Right lung (tissue), 10 donors: ENCODE measurements around the gene RAB3C. TPM values are rescaled to one million over a fixed set of nuclear protein-coding genes. Genes with fewer than 3 reads are reported as not detected.
A peak's percentile ranks its signal among the peaks of the same experiment; 100 is the strongest.
"Not testable (repeated sequence)": the region's sequence is repeated elsewhere in the genome, so short reads cannot be mapped to it uniquely, and the experiment has no call there.

ENCODE experiments used
- DNase-seq, 2 donors: peaks; one replicate each; pipeline ENCODE4 v3.0.0-alpha.2; 2013
- long read RNA-seq, 8 donors: transcript quantifications; one replicate each; lab custom pipeline, GENCODE V29; 2026
- polyA plus RNA-seq, 5 donors: library from polyadenylated mRNA; unstranded; fragments of 120-200 nt; gene quantifications; one replicate each; pipeline versions ENCODE4 v1.2.1 to v1.2.3, GENCODE V29; 2013; ENCODE audit warnings: inconsistent platforms in 1 of 5, low replicate concordance in 1 of 5; ENCODE audit not compliant: insufficient read length in 5 of 5, insufficient read depth in 1 of 5

Gene RAB3C
- polyA plus RNA-seq = 1 to 10 TPM in 4 of 5 donors, under 1 TPM in 1; 0.68 to 2.8 (median 1.3) TPM
- long read RNA-seq, donor 1 = 0 reads
- long read RNA-seq, donor 2, full-length matches to known transcripts = 1 of 1 reads
- long read RNA-seq, donor 2, partial matches to known transcripts = 0 of 1 reads
- long read RNA-seq, donor 2, other reads (novel, unspliced or antisense) = 0 of 1 reads
- long read RNA-seq, donor 3 = 0 reads
- long read RNA-seq, donor 4 = 0 reads
- long read RNA-seq, donor 5, full-length matches to known transcripts = 2 of 2 reads
- long read RNA-seq, donor 5, partial matches to known transcripts = 0 of 2 reads
- long read RNA-seq, donor 5, other reads (novel, unspliced or antisense) = 0 of 2 reads
- long read RNA-seq, donor 6, partial matches to known transcripts = 0 of 1 reads
- long read RNA-seq, donor 6, other reads (novel, unspliced or antisense) = 0 of 1 reads
- long read RNA-seq, donor 7 = 0 reads
- long read RNA-seq, donor 8 = 0 reads

DNA sequence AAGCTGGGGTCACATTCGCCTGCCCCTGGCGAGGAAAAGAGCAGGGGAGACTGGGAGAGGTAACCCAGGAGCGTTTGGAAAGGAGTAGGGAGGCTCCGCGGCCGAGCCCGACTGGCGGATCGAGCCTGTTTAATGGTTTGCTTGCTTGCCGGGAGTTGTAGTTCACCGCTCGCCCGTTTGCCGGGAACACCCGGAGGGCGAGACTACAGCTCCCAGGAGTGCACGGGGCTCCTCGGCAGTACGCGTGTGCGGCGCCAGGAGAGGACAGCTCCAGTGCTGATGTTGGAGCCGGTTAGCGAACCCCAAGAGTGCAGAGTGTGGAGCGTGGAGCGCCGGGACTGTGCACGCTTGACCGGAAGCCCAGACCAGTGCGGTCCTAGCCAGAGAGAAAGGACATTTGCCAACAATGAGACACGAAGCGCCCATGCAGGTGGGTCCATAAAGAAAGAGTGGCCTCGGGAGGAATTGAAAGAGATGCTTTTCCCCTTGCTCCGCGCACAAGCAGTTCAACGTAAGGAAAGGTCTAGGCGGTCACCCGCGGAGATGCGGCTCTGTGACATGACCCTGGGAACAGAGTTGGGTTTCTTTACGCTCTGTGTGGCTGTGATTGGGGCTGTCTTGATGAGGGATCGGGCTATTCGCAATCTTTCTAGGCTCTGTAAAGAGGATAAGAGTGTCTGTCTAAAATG, at the start of gene RAB3C:
Gene RAB3C, plus strand, starts transcription at position 273 of the 689 bp plus-strand sequence. Its CDS starts 134 bp downstream, at position 407.
- peak; percentile 90 to 91 for DNase-seq

DNA sequence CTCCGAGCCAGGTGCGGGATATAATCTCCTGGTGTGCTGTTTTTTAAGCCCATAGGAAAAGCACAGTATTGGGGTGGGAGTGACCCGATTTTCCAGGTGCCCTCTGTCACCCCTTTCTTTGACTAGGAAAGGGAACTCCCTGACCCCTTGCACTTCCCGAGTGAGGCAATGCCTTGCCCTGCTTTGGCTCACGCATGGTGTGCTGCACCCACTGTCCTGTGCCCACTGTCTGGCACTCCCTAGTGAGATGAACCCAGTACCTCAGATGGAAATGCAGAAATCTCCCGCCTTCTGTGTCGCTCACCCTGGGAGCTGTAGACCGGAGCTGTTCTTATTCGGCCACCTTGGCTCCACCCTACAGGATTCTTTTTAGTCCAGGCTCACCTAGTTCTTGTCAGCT, 40.9 kb upstream of the RAB3C start:
- not testable (repeated sequence) for DNase-seq

DNA sequence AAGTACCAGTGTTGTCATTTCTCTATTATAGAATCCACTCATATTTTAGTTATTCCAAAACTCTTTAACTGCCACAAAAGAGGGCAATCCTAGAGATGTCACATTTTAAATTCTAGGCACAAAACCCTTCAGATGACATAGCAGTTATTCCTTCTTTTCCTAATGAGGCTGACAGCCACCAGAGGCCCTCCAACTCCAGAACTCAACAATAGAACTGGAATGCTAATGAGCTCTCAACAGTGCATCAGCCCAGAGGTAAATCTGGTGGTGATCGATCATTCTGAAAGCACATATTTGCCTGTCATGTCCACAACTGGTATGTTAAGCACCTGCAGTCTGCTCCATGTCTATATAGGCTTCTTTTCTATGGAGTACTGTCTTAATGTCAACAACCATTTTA, 40.2 kb upstream of the RAB3C start:
- DNase-seq = no peak

GRCh38 chr5:58543723-58544122, 39.2 kb upstream of the RAB3C start:
- DNase-seq = no peak

GRCh38 chr5:58544195-58544594, 38.7 kb upstream of the RAB3C start:
- no peak for DNase-seq

GRCh38 chr5:58544926-58545325, 37.9 kb upstream of the RAB3C start:
- no peak for DNase-seq

- no peak for DNase-seq
Measured at GRCh38 chr5:58545912-58546311, 37.0 kb upstream of the RAB3C start.

GRCh38 chr5:58548068-58548467, 34.8 kb upstream of the RAB3C start:
- no peak for DNase-seq

DNA sequence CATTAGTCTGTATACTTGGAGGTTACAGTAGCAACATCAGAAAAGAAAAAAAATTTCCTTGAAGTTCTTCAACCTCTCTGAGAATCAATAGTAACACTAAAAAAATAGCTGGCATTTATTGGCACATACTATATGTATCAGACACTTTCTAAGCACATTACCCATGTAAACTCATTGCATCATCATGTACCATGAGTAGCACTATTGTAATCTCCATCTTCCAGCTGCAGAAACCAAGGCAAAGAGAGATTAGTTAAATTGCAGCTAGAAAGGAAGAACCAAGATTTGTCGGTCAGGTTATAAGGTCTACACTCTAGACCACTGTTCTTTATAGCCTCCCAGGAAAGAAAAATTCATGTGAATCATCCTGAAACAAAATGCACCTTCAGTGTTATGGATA, 31.4 kb upstream of the RAB3C start:
- no peak for DNase-seq

GRCh38 chr5:58557665-58558338, 25.1 kb upstream of the RAB3C start:
- DNase-seq = not testable (repeated sequence)

DNA sequence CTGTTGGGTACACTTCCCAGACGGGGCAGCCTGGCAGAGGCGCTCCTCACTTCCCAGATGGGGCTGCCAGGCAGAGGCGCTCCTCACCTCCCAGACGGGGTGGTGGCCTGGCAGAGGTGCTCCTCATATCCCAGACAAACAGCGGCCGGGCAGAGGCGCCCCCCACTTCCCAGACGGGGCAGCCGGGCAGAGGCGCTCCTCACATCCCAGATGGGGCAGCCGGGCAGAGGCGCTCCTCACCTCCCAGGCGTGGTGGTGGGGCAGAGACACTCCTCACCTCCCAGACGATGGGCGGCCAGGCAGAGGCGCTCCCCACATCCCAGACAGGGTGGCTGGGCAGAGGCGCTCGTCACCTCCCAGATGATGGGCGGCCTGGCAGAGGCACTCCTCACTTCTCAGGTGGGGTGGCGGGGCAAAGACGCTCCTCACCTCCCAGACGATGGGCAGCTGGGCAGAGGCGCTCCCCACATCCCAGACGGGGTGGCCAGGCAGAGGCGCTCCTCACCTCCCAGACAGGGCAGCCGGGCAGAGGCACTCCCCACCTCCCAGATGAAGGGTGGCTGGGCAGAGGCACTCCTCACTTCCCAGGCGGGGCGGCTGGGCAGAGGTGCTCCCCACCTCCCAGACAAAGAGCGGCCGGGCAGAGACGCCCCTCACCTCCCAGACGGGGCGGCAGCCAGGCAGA, 19.7 kb upstream of the RAB3C start:
- not testable (repeated sequence) for DNase-seq

DNA sequence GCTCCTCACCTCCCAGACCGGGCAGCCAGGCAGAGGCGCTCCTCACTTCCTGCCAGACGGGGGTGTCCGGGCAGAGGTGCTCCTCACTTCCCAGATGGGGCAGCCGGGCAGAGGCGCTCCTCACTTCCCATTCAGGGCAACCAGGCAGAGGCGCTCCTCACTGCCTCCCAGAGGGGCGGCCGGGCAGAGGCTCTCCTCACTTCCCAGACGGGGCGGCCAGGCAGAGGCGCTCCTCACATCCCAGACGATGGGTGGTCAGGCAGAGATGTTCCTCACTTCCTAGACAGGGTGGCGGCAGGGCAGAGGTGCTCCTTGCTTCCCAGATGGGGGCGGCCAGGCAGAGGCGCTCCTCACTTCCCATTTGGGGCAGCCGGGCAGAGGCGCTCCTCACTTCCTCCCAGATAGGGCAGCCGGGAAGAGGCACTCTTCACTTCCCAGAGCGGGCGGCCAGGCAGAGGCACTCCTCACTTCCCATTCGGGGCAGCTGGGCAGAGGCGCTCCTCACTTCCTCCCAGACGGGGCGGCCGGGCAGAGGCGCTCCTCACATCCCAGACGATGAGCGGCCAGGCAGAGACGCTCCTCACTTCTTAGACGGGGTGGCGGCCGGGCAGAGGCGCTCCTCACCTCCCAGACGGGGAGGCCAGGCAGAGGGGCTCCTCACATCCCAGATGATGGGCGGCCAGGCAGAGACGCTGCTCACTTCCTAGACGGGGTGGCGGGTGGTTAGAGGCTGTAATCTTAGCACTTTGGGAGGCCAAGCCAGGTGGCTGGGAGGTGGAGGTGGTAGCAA, 18.6 kb upstream of the RAB3C start:
- not testable (repeated sequence) for DNase-seq

DNA sequence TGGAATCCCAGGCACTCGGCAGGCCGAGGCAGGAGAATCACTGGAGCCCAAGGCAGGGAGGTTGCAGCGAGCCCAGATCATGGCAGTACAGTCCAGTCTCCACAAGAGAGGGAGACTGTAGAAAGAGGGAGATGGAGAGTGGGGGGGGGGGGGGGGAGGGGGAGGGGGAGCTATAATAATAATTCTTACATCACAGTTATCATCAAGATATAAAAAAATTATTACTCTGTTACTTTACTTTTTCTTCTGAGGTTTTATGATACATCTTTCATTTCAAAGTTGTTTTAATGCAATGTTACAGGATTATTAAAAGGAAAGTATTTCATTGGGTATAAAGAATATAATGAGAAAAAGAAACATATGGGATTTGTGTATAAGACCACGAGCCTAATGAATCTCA, 17.8 kb upstream of the RAB3C start:
- DNase-seq = no peak

GRCh38 chr5:58571501-58571900, 11.4 kb upstream of the RAB3C start:
- DNase-seq = no peak

DNA sequence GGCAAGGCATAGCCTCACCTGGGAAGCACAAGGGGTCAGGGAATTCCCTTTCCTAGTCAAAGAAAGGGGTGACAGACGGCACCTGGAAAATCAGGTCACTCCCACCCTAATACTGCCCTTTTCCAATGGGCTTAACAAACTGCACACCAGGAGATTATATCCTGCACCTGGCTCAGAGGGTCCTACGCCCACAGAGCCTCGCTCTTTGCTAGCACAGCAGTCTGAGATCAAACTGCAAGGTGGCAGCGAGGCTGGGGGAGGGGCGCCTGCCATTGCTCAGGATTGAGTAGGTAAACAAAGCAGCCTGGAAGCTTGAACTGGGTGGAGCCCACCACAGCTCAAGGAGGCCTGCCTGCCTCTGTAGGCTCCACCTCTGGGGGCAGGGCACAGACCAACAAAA, 9.9 kb upstream of the RAB3C start:
- DNase-seq = not testable (repeated sequence)

- no peak for DNase-seq
Measured at GRCh38 chr5:58579781-58580180, 3.1 kb upstream of the RAB3C start.

DNA sequence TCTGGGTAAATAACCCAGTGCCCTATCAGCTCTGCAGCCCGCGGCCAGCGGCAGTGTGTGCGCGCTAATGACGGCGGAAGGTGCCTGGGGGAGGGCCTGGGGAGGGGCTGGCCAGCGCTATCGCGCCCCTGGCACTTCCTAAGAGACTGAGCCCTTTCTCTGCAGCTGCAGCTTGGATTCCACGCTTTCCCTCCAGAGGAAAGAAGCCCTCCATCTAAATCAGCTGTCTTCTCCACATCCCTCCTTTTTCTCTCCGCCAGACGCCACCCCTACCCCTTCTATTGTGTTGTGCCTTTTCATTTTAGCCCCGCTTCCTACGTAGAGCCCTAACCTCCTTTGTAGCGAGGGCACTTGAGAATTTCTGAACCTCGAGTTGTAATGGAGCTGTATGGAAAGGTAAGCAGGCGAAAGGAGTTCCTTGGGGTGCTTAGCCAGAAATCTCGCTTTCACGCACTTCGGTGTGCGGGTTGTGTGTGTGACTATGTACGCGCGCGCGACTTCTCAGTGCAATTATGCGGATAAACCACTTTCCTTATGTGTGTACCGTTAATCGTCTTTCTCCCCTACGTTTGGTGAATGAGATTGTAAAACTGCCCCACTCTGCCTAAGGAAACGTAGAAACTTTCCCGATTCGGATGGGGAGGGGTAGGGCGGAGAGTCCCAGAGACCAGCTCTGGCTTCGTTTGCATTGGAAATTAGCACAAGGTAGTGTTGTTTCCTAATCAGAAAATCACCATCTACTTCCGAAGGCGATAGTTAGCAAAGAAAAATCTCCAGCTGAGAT, 664 bp upstream of the RAB3C start:
- DNase-seq = peak in 1 of 2 donors; percentile 1

GRCh38 chr5:58595952-58596351, 13.1 kb downstream of the RAB3C start:
- DNase-seq = no peak

GRCh38 chr5:58598440-58598839, 15.6 kb downstream of the RAB3C start:
- DNase-seq = no peak

GRCh38 chr5:58599217-58599616, 16.3 kb downstream of the RAB3C start:
- no peak for DNase-seq
